Hepatocyte (in vitro differentiated cells): Measurements from ENCODE around the gene MAN1C1. TPM values are rescaled to one million over a fixed set of nuclear protein-coding genes. Genes with fewer than 3 reads are reported as not detected.

Experiments
- DNase-seq: peaks from one replicate; pipeline ENCODE4 v3.0.0-alpha.2; 2016; ENCODE audit warnings: low spot score
- H2AFZ ChIP-seq: fragments of 200-600 bp; sonication (generic); 2 replicates; pipeline ENCODE4 v1.6.0; 2016; ENCODE audit warnings: antibody characterized with exemption, mild to moderate bottlenecking
- H3K27ac ChIP-seq: fragments of 200-600 bp; sonication (generic); 2 replicates; pipeline ENCODE4 v1.5.1; 2016; ENCODE audit warnings: mild to moderate bottlenecking
- H3K27me3 ChIP-seq: fragments of 200-600 bp; sonication (generic); 2 replicates; pipeline ENCODE4 v1.6.1; 2016
- H3K36me3 ChIP-seq: fragments of 200-600 bp; sonication (generic); replicated peaks from 2 replicates; pipeline ENCODE4 v1.5.1; 2016; ENCODE audit warnings: low read depth; ENCODE audit not compliant: insufficient read depth
- H3K4me1 ChIP-seq: fragments of 200-600 bp; sonication (generic); 2 replicates; pipeline ENCODE4 v1.5.1; 2016; ENCODE audit warnings: mild to moderate bottlenecking, moderate library complexity; ENCODE audit not compliant: insufficient read depth
- H3K4me2 ChIP-seq: fragments of 200-600 bp; sonication (generic); 2 replicates; pipeline ENCODE4 v1.6.0; 2016
- H3K4me3 ChIP-seq: fragments of 200-600 bp; sonication (generic); 2 replicates; pipeline ENCODE4 v1.5.1; 2016; ENCODE audit warnings: mild to moderate bottlenecking
- H3K79me2 ChIP-seq: fragments of 200-600 bp; sonication (generic); 2 replicates; pipeline ENCODE4 v1.6.0; 2017; ENCODE audit warnings: mild to moderate bottlenecking
- H3K9me2 ChIP-seq: fragments of 200-600 bp; sonication (generic); replicated peaks from 2 replicates; pipeline ENCODE4 v1.6.0; 2017; ENCODE audit warnings: mild to moderate bottlenecking; ENCODE audit not compliant: insufficient read depth
- H3K9me3 ChIP-seq: fragments of 200-600 bp; sonication (generic); 2 replicates; pipeline ENCODE4 v1.5.1; 2016; ENCODE audit warnings: low read depth, mild to moderate bottlenecking
- H4K20me1 ChIP-seq: fragments of 200-600 bp; sonication (generic); 2 replicates; pipeline ENCODE4 v1.6.0; 2016; ENCODE audit warnings: mild to moderate bottlenecking; ENCODE audit not compliant: insufficient read depth, poor library complexity, severe bottlenecking
- EZH2 ChIP-seq: fragments of 200-600 bp; sonication (generic); IDR thresholded peaks from 2 replicates; pipeline ENCODE4 v1.6.1; 2016; ENCODE audit warnings: antibody characterized with exemption, mild to moderate bottlenecking, borderline replicate concordance
- EZH2phosphoT487 ChIP-seq: fragments of 200-600 bp; sonication (generic); IDR thresholded peaks from one replicate; pipeline ENCODE4 v1.6.1; 2018; ENCODE audit warnings: antibody characterized with exemption, mild to moderate bottlenecking, low read depth, moderate library complexity; ENCODE audit not compliant: unreplicated experiment, severe bottlenecking
- WGBS: methylation state at CpG from one replicate; pipeline ENCODE4 v1.1.6; 2016; ENCODE audit warnings: low lambda C conversion rate; ENCODE audit errors: missing lambda C conversion rate; 5-methylcytosine and 5-hydroxymethylcytosine counted together
- polyA plus RNA-seq: library from polyadenylated mRNA; unstranded; fragments of >200 nt; fragmentation: Nextera tagmentation; extraction: Ambion mirVana; gene quantifications from 2 replicates; pipeline ENCODE4 v1.2.1, GENCODE V29; 2016
- total RNA-seq: library from RNA; depleted of rRNA; stranded (reverse); fragments of >200 nt; gene quantifications from 2 replicates; pipeline ENCODE4 v1.2.3, GENCODE V29; 2014
- TF ChIP-seq, protein P1 (sequence below): fragments of 200-600 bp; sonication (generic); IDR thresholded peaks from 2 replicates; pipeline ENCODE4 v1.5.1; 2016; ENCODE audit warnings: antibody characterized with exemption, mild to moderate bottlenecking; ENCODE audit not compliant: poor library complexity

Gene MAN1C1
- total and polyA plus RNA-seq, 2 experiments from 2014 or later = 20.6 to 29.3 TPM

- Histone ChIP-seq H3K4me2 (peak overlapping the region; percentile 67), H3K4me3 (no peak overlapping the region), H2AFZ (no peak overlapping the region), H3K27me3 (no peaks in the 10 kb centered on the region), H3K4me1 (peaks cover 60% of the 10 kb centered on the region), H3K36me3 (no peaks in the 10 kb centered on the region), H4K20me1 (no peaks in the 10 kb centered on the region), H3K79me2 (no peaks in the 10 kb centered on the region), H3K27ac (peak overlapping the region; percentile 80), H3K9me2 (no peaks in the 10 kb centered on the region), H3K9me3 (no peaks in the 10 kb centered on the region)
- no peak for DNase-seq
- WGBS = 99% methylated on average over 5 of the region's 5 CpGs
- no peak for TF ChIP-seq EZH2phosphoT487
- TF ChIP-seq, protein P1, sequence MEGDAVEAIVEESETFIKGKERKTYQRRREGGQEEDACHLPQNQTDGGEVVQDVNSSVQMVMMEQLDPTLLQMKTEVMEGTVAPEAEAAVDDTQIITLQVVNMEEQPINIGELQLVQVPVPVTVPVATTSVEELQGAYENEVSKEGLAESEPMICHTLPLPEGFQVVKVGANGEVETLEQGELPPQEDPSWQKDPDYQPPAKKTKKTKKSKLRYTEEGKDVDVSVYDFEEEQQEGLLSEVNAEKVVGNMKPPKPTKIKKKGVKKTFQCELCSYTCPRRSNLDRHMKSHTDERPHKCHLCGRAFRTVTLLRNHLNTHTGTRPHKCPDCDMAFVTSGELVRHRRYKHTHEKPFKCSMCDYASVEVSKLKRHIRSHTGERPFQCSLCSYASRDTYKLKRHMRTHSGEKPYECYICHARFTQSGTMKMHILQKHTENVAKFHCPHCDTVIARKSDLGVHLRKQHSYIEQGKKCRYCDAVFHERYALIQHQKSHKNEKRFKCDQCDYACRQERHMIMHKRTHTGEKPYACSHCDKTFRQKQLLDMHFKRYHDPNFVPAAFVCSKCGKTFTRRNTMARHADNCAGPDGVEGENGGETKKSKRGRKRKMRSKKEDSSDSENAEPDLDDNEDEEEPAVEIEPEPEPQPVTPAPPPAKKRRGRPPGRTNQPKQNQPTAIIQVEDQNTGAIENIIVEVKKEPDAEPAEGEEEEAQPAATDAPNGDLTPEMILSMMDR = no peak
- TF ChIP-seq EZH2 = no peak
Measured at GRCh38 chr1:25772164-25772563, 155.6 kb downstream of the MAN1C1 start.

DNA sequence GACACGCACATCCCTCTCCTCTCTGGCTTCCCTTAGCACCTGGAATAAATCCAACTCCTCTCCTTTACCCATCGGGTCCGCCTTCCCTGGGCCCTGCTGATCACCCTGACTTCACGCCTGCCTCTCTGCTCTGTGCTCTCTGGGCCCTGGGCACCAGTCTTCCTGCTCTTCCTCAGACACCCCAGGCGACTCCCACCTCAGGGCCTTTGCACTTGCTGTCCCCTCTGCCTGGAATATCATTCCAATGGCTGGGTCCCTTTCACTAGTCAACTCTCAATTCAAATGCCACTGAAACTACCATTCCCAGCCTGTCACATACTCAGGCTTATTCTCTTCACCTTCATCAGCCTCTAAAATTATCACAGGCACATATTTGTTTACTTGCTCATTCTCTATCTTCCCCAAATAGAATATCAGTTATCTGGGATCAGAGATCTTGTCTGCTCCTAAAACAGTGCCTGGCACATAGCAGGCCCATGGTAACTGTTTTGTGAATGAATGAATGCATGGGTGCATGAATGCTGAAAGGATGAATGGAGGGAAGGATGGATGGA lies 156.2 kb downstream of the MAN1C1 start:
- Histone ChIP-seq H3K4me1 (peaks cover 60% of the 10 kb centered on the region), H3K4me3 (no peak overlapping the region), H3K27ac (peak overlapping the region; percentile 80), H2AFZ (no peak overlapping the region), H3K27me3 (no peaks in the 10 kb centered on the region), H4K20me1 (no peaks in the 10 kb centered on the region), H3K79me2 (no peaks in the 10 kb centered on the region), H3K9me3 (no peaks in the 10 kb centered on the region), H3K36me3 (no peaks in the 10 kb centered on the region), H3K9me2 (no peaks in the 10 kb centered on the region), H3K4me2 (peak overlapping the region; percentile 67)
- TF ChIP-seq EZH2phosphoT487 (no peak), EZH2 (no peak)
- TF ChIP-seq, protein P1 = no peak
- no peak for DNase-seq
- 96% methylated on average over 5 of the region's 5 CpGs for WGBS

GRCh38 chr1:25773441-25774125 lies 157.0 kb downstream of the MAN1C1 start:
- no peaks in the 10 kb centered on the region for H3K27me3 ChIP-seq
- H3K9me2 ChIP-seq = no peaks in the 10 kb centered on the region
- no peaks in the 10 kb centered on the region for H3K79me2 ChIP-seq
- no peaks in the 10 kb centered on the region for H3K36me3 ChIP-seq
- no peaks in the 10 kb centered on the region for H4K20me1 ChIP-seq
- peak; percentile 75 for DNase-seq
- no peaks in the 10 kb centered on the region for H3K9me3 ChIP-seq
- H3K4me1 ChIP-seq = peaks cover 60% of the 10 kb centered on the region
- H3K27ac ChIP-seq = peak overlapping the region; percentile 82
- WGBS = 35% methylated on average over 4 of the region's 4 CpGs
- TF ChIP-seq EZH2phosphoT487 (no peak), EZH2 (no peak)
- TF ChIP-seq, protein P1 = no peak
- no peak overlapping the region for H2AFZ ChIP-seq
- H3K4me2 ChIP-seq = peak overlapping the region; percentile 67
- no peak overlapping the region for H3K4me3 ChIP-seq
